ENCODE measurements around the gene MRPL51.

DNA sequence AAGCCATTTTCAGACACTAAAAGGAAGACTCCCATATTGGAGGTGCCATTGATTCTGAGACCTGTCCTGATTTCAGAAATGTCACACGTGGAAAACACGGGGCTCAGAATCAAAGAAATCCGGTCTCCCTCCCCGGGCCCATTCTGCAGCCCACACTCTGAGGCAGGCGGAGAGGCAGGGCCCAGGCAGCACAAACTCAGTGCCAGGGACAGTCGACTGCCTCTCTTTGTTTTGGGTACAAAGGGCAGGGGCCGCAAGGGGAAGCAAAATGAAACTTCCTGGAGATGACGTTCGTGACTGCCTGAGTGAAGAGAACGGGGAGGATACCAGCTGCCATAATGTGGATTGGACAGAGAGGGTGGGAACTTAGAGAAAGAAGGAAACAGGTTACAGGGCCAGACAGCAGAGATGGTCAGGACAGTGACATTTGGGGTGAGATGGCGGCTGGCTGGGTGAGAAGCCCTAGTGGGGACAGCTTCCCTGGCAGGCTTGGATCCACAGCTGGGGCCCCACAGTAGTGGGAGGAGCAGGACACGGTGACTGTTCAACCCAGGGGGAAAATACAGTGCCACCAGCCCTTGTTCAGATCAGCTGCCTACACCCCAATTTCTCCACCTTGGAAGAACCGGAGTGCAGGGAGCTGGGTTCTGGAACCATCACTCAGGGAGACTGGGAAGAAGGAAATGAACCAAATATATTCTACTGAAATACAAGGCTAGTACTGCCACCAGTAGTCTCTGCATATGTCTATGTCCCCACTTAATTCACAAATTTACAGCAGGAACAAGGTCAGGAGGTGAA is 49.3 kb upstream of the MRPL51 start:
- TF ChIP-seq, protein P1, sequence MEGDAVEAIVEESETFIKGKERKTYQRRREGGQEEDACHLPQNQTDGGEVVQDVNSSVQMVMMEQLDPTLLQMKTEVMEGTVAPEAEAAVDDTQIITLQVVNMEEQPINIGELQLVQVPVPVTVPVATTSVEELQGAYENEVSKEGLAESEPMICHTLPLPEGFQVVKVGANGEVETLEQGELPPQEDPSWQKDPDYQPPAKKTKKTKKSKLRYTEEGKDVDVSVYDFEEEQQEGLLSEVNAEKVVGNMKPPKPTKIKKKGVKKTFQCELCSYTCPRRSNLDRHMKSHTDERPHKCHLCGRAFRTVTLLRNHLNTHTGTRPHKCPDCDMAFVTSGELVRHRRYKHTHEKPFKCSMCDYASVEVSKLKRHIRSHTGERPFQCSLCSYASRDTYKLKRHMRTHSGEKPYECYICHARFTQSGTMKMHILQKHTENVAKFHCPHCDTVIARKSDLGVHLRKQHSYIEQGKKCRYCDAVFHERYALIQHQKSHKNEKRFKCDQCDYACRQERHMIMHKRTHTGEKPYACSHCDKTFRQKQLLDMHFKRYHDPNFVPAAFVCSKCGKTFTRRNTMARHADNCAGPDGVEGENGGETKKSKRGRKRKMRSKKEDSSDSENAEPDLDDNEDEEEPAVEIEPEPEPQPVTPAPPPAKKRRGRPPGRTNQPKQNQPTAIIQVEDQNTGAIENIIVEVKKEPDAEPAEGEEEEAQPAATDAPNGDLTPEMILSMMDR (IDR thresholded peaks at IDR 0.05) = no peak
- TF ChIP-seq ZFX (IDR thresholded peaks at IDR 0.05; ENCODE audit: borderline replicate concordance) = no peak

Data from 22Rv1 (cell line).